A549 (cell line): ENCODE measurements around the gene CDK5RAP2. TPM values are rescaled to one million over a fixed set of nuclear protein-coding genes. Genes with fewer than 3 reads are reported as not detected.

Experiments
- ATOH8 ChIP-seq: fragments of 250-450 bp; sonication (Bioruptor Pico); IDR thresholded peaks from 2 replicates; pipeline ENCODE4 v1.5.0; 2020; ENCODE audit warnings: low read depth, mild to moderate bottlenecking, moderate library complexity
- CEBPB ChIP-seq, 2 experiments: fragments of >200 bp in 1 of 2; sonication (Bioruptor Twin) in 1 of 2; formaldehyde crosslinking in 1 of 2; IDR thresholded peaks; 2 replicates each; pipeline ENCODE4 v1.6.1; 2012 to 2016
- CHD4 ChIP-seq: fragments of 200-600 bp; sonication (generic); IDR thresholded peaks from 2 replicates; pipeline ENCODE4 v1.6.1; 2016; ENCODE audit warnings: antibody characterized with exemption, mild to moderate bottlenecking, borderline replicate concordance
- CTCF ChIP-seq: fragments of >200 bp; sonication (Bioruptor Twin); formaldehyde crosslinking; IDR thresholded peaks from 3 replicates; pipeline ENCODE4 v1.5.1; 2016
- EHMT2 ChIP-seq: fragments of 200-600 bp; sonication (generic); IDR thresholded peaks from 2 replicates; pipeline ENCODE4 v1.6.1; 2016; ENCODE audit warnings: antibody characterized with exemption, low read depth, mild to moderate bottlenecking, moderate library complexity
- FOXS1 ChIP-seq: fragments of 250-450 bp; sonication (Bioruptor Pico); IDR thresholded peaks from 2 replicates; pipeline ENCODE4 v1.5.0; 2020; ENCODE audit warnings: mild to moderate bottlenecking, moderate library complexity
- GATA3 ChIP-seq: IDR thresholded peaks from 2 replicates; pipeline ENCODE4 v1.6.1; 2012; ENCODE audit warnings: borderline replicate concordance
- HDAC2 ChIP-seq: fragments of 200-600 bp; sonication (generic); IDR thresholded peaks from 2 replicates; pipeline ENCODE4 v1.6.1; 2016
- HOXB13 ChIP-seq: fragments of 250-450 bp; sonication (Bioruptor Pico); IDR thresholded peaks from 2 replicates; pipeline ENCODE4 v1.5.0; 2020; ENCODE audit warnings: low read depth, mild to moderate bottlenecking, moderate library complexity
- JUN ChIP-seq, 2 experiments: fragments of >200 bp; sonication (Bioruptor Twin); formaldehyde crosslinking; IDR thresholded peaks; 2 replicates in 1 of 2; 3 replicates in 1 of 2; pipeline ENCODE4 v1.6.1; 2016 to 2017
- JUNB ChIP-seq: fragments of >200 bp; sonication (Bioruptor Twin); formaldehyde crosslinking; IDR thresholded peaks from 2 replicates; pipeline ENCODE4 v1.6.1; 2016
- KDM5A ChIP-seq: fragments of 200-600 bp; sonication (generic); IDR thresholded peaks from 2 replicates; pipeline ENCODE4 v1.6.1; 2016; ENCODE audit warnings: antibody characterized with exemption, mild to moderate bottlenecking
- MAZ ChIP-seq: fragments of 150-350 bp; IDR thresholded peaks from 2 replicates; pipeline ENCODE4 v1.6.1; 2014; ENCODE audit warnings: antibody characterized with exemption, low read depth, low read length, borderline replicate concordance
- NFE2L2 ChIP-seq: fragments of 150-350 bp; conservative IDR thresholded peaks from 2 replicates; pipeline ENCODE4 v1.6.1; 2014; ENCODE audit warnings: low read length
- NPAS2 ChIP-seq: fragments of 250-450 bp; sonication (Bioruptor Pico); IDR thresholded peaks from 2 replicates; pipeline ENCODE4 v1.8.0; 2022; ENCODE audit warnings: mild to moderate bottlenecking, moderate library complexity, borderline replicate concordance
- PHF8 ChIP-seq: fragments of 200-600 bp; sonication (generic); IDR thresholded peaks from 2 replicates; pipeline ENCODE4 v1.6.1; 2016; ENCODE audit warnings: low read depth, mild to moderate bottlenecking, antibody characterized with exemption, moderate library complexity, borderline replicate concordance
- RARB ChIP-seq: fragments of 250-450 bp; sonication (Bioruptor Pico); IDR thresholded peaks from 2 replicates; pipeline ENCODE4 v1.8.0; 2021; ENCODE audit warnings: mild to moderate bottlenecking, moderate library complexity
- SREBF2 ChIP-seq: fragments of 450-650 bp; IDR thresholded peaks from 2 replicates; pipeline ENCODE4 v1.6.1; 2014; ENCODE audit warnings: mild to moderate bottlenecking, moderate library complexity
- TFCP2L1 ChIP-seq: fragments of 250-450 bp; sonication (Bioruptor Pico); IDR thresholded peaks from 2 replicates; pipeline ENCODE4 v1.5.0; 2021; ENCODE audit warnings: mild to moderate bottlenecking
- ZC3H11A ChIP-seq: fragments of 450-650 bp; IDR thresholded peaks from 2 replicates; pipeline ENCODE4 v1.6.1; 2014; ENCODE audit warnings: antibody characterized with exemption, mild to moderate bottlenecking
- ZFP36 ChIP-seq: fragments of 450-650 bp; IDR thresholded peaks from 2 replicates; pipeline ENCODE4 v1.6.1; 2014; ENCODE audit warnings: borderline replicate concordance; ENCODE audit not compliant: partially characterized antibody
- ZNF302 ChIP-seq: fragments of 250-450 bp; sonication (Bioruptor Pico); IDR thresholded peaks from 2 replicates; pipeline ENCODE4 v1.9.0; 2021; ENCODE audit warnings: inconsistent platforms, mild to moderate bottlenecking, moderate library complexity
- ZSCAN20 ChIP-seq: fragments of 250-450 bp; sonication (Bioruptor Pico); IDR thresholded peaks from 2 replicates; pipeline ENCODE4 v1.8.0; 2022; ENCODE audit warnings: mild to moderate bottlenecking, moderate library complexity
- polyA plus RNA-seq, 4 experiments: library from polyadenylated mRNA; depleted of rRNA in 3 of 4; stranded (reverse); fragments of >200 nt; fragmentation: RNase III in 1 of 4; extraction: RNeasy Plus Mini Kit Qiagen cat#74134 plus additional on column Dnase treatment in 1 of 4; gene quantifications; 2 replicates in 3 of 4; 3 replicates in 1 of 4; pipeline ENCODE4 v1.2.3, GENCODE V29; 2011 to 2017
- TF ChIP-seq, protein P1 (sequence below): IDR thresholded peaks from 2 replicates; pipeline ENCODE4 v1.6.1; 2012
- TF ChIP-seq, protein P2 (sequence below): fragments of 450-650 bp; IDR thresholded peaks from 2 replicates; pipeline ENCODE4 v1.6.1; 2014; ENCODE audit warnings: antibody characterized with exemption
- TF ChIP-seq, protein P3 (sequence below): fragments of >200 bp; sonication (Bioruptor Twin); formaldehyde crosslinking; IDR thresholded peaks from 3 replicates; pipeline ENCODE4 v1.6.1; 2016

The CDK5RAP2 gene
- polyA plus RNA-seq, 2 of the 4 experiments (the other 2 are of a cell fraction) = 29.1 to 44.6 TPM

- TF ChIP-seq NPAS2 (CRISPR knock-in tag) = peak; percentile 42; the same call in 1 of the 2 replicates
- peak; percentile 96 for TF ChIP-seq HOXB13 (CRISPR knock-in tag)
- TF ChIP-seq, protein P1, sequence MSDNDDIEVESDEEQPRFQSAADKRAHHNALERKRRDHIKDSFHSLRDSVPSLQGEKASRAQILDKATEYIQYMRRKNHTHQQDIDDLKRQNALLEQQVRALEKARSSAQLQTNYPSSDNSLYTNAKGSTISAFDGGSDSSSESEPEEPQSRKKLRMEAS = peak; percentile 97
- no peak for TF ChIP-seq FOXS1 (CRISPR knock-in tag)
- no peak for TF ChIP-seq CEBPB (IDR thresholded peaks at IDR 0.05)
- peak; percentile 73; the same call in 1 of the 2 replicates for TF ChIP-seq EHMT2
- no peak for TF ChIP-seq TFCP2L1 (CRISPR knock-in tag)
- TF ChIP-seq PHF8 = 0 out of 2 replicates have a peak, but pooled peaks have one; percentile 20
- no peak for TF ChIP-seq RARB (CRISPR knock-in tag)
- 0 out of 2 replicates have a peak, but pooled peaks have one; percentile 47 for TF ChIP-seq KDM5A
- TF ChIP-seq JUNB = no peak
- no peak for TF ChIP-seq ZFP36
- no peak for TF ChIP-seq CHD4
- no peak; the same call in none of the 2 replicates for TF ChIP-seq ATOH8 (CRISPR knock-in tag)
- TF ChIP-seq NFE2L2 = no peak
- TF ChIP-seq ZC3H11A = no peak
- no peak for TF ChIP-seq HDAC2
- TF ChIP-seq JUN (IDR thresholded peaks at IDR 0.05) = peak; percentile 33 to 75; a peak in 3 of 5 replicates
- TF ChIP-seq, protein P2, sequence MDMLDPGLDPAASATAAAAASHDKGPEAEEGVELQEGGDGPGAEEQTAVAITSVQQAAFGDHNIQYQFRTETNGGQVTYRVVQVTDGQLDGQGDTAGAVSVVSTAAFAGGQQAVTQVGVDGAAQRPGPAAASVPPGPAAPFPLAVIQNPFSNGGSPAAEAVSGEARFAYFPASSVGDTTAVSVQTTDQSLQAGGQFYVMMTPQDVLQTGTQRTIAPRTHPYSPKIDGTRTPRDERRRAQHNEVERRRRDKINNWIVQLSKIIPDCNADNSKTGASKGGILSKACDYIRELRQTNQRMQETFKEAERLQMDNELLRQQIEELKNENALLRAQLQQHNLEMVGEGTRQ = no peak
- TF ChIP-seq CTCF = no peak
- no peak for TF ChIP-seq MAZ
- TF ChIP-seq ZNF302 = peak; percentile 88
- TF ChIP-seq ZSCAN20 (CRISPR knock-in tag) = peak; percentile 82; the same call in 1 of the 2 replicates
- TF ChIP-seq, protein P3, sequence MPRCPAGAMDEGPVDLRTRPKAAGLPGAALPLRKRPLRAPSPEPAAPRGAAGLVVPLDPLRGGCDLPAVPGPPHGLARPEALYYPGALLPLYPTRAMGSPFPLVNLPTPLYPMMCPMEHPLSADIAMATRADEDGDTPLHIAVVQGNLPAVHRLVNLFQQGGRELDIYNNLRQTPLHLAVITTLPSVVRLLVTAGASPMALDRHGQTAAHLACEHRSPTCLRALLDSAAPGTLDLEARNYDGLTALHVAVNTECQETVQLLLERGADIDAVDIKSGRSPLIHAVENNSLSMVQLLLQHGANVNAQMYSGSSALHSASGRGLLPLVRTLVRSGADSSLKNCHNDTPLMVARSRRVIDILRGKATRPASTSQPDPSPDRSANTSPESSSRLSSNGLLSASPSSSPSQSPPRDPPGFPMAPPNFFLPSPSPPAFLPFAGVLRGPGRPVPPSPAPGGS = no peak; the same call in 2 of the 3 replicates
- TF ChIP-seq GATA3 = no peak
- TF ChIP-seq SREBF2 = no peak
These were observed at the start of gene CDK5RAP2 (continued) for GRCh38 chr9:120580051-120580896.
